HEK293 (cell line): Measurements from ENCODE around the gene NUDT3.

Experiments
- CTCF ChIA-PET: fragments of 350-600 bp; formaldehyde crosslinking; extraction: SDS; loops from one replicate; lab custom pipeline; 2021; ENCODE audit warnings: antibody characterized with exemption; lab: Yijun Ruan, JAX
- POLR2A ChIA-PET: fragments of 300-600 bp; formaldehyde crosslinking; extraction: SDS; loops from one replicate; lab custom pipeline; 2020; ENCODE audit warnings: antibody characterized with exemption, inconsistent platforms; lab: Yijun Ruan, JAX
- H3K27ac ChIP-seq: fragments of 200-500 bp; sonication (Bioruptor generic); 2 replicates; pipeline ENCODE4 v1.5.1; 2014; ENCODE audit warnings: low read depth, low read length, control low read depth, inconsistent platforms; ENCODE audit errors: extremely low read depth
- H3K36me3 ChIP-seq, 2 experiments: fragments of 200-500 bp in 1 of 2; sonication (Bioruptor generic) in 1 of 2; 1 replicate in 1 of 2; 2 replicates in 1 of 2; pipeline ENCODE4 v1.5.1; 2014 to 2017; ENCODE audit warnings: inconsistent platforms in 2 of 2, low read length in 2 of 2; ENCODE audit not compliant: control insufficient read depth in 2 of 2, insufficient read depth in 1 of 2
- H3K4me1 ChIP-seq: fragments of 200-500 bp; sonication (Bioruptor generic); 2 replicates; pipeline ENCODE4 v1.5.1; 2014; ENCODE audit warnings: mild to moderate bottlenecking, low read length, inconsistent platforms; ENCODE audit not compliant: control insufficient read depth, insufficient read depth
- H3K4me3 ChIP-seq: 2 replicates; pipeline ENCODE4 v1.5.1; 2011; ENCODE audit warnings: low read depth, mild to moderate bottlenecking, control low read depth, low read length, moderate library complexity
- H3K9me3 ChIP-seq: fragments of 200-500 bp; sonication (Bioruptor generic); 2 replicates; pipeline ENCODE4 v1.5.1; 2014; ENCODE audit warnings: low read depth, low read length, inconsistent platforms; ENCODE audit not compliant: control insufficient read depth, insufficient read depth
- BCL11A ChIP-seq: fragments of 450-650 bp; formaldehyde crosslinking; IDR thresholded peaks from 2 replicates; pipeline ENCODE4 v1.5.1; 2016; ENCODE audit warnings: low read depth, missing biosample characterization, missing genetic modification characterization
- KLF1 ChIP-seq: fragments of 450-650 bp; formaldehyde crosslinking; IDR thresholded peaks from 2 replicates; pipeline ENCODE4 v1.5.1; 2016; ENCODE audit warnings: missing biosample characterization, missing genetic modification characterization
- KLF10 ChIP-seq: fragments of 450-650 bp; IDR thresholded peaks from 2 replicates; pipeline ENCODE4 v1.5.1; 2018; ENCODE audit warnings: missing biosample characterization, mild to moderate bottlenecking, missing genetic modification characterization
- MYNN ChIP-seq: fragments of 450-650 bp; formaldehyde crosslinking; IDR thresholded peaks from 2 replicates; pipeline ENCODE4 v1.5.1; 2016; ENCODE audit warnings: missing biosample characterization, missing genetic modification characterization, borderline replicate concordance
- TRIM28 ChIP-seq: IDR thresholded peaks from 2 replicates; pipeline ENCODE4 v1.6.1; 2011; ENCODE audit warnings: low read length, control low read depth, borderline replicate concordance
- WT1 ChIP-seq: fragments of 450-650 bp; formaldehyde crosslinking; IDR thresholded peaks from 2 replicates; pipeline ENCODE4 v1.5.1; 2016; ENCODE audit warnings: missing biosample characterization, missing genetic modification characterization
- YY2 ChIP-seq: fragments of 450-650 bp; formaldehyde crosslinking; IDR thresholded peaks from 2 replicates; pipeline ENCODE4 v1.5.1; 2016; ENCODE audit warnings: missing biosample characterization, missing genetic modification characterization
- ZNF10 ChIP-seq: fragments of 450-650 bp; formaldehyde crosslinking; IDR thresholded peaks from 2 replicates; pipeline ENCODE4 v1.5.1; 2017; ENCODE audit warnings: missing biosample characterization, missing genetic modification characterization
- ZNF138 ChIP-seq: fragments of 450-650 bp; formaldehyde crosslinking; IDR thresholded peaks from 2 replicates; pipeline ENCODE4 v1.5.1; 2016; ENCODE audit warnings: missing biosample characterization, missing genetic modification characterization, borderline replicate concordance
- ZNF146 ChIP-seq: fragments of 450-650 bp; formaldehyde crosslinking; IDR thresholded peaks from 2 replicates; pipeline ENCODE4 v1.5.1; 2016; ENCODE audit warnings: missing biosample characterization, missing genetic modification characterization
- ZNF184 ChIP-seq: fragments of 450-650 bp; IDR thresholded peaks from 2 replicates; pipeline ENCODE4 v1.5.1; 2018; ENCODE audit warnings: missing biosample characterization, mild to moderate bottlenecking, missing genetic modification characterization
- ZNF214 ChIP-seq: fragments of 450-650 bp; formaldehyde crosslinking; IDR thresholded peaks from 2 replicates; pipeline ENCODE4 v1.5.1; 2017; ENCODE audit warnings: missing biosample characterization, mild to moderate bottlenecking, missing genetic modification characterization, borderline replicate concordance
- ZNF221 ChIP-seq: fragments of 450-650 bp; formaldehyde crosslinking; IDR thresholded peaks from 2 replicates; pipeline ENCODE4 v1.5.1; 2017; ENCODE audit warnings: missing biosample characterization, missing genetic modification characterization, borderline replicate concordance
- ZNF24 ChIP-seq: fragments of 450-650 bp; formaldehyde crosslinking; IDR thresholded peaks from 2 replicates; pipeline ENCODE4 v1.5.1; 2016; ENCODE audit warnings: missing biosample characterization, missing genetic modification characterization
- ZNF280C ChIP-seq: fragments of 450-650 bp; formaldehyde crosslinking; IDR thresholded peaks from 2 replicates; pipeline ENCODE4 v1.5.1; 2016; ENCODE audit warnings: missing biosample characterization, missing genetic modification characterization
- ZNF530 ChIP-seq: fragments of 450-650 bp; formaldehyde crosslinking; IDR thresholded peaks from 2 replicates; pipeline ENCODE4 v1.5.1; 2016; ENCODE audit warnings: low read depth, missing biosample characterization, missing genetic modification characterization
- ZNF558 ChIP-seq: fragments of 450-650 bp; formaldehyde crosslinking; IDR thresholded peaks from 2 replicates; pipeline ENCODE4 v1.5.1; 2016; ENCODE audit warnings: missing biosample characterization, missing genetic modification characterization
- ZNF585B ChIP-seq: fragments of 450-650 bp; formaldehyde crosslinking; IDR thresholded peaks from 2 replicates; pipeline ENCODE4 v1.5.1; 2016; ENCODE audit warnings: missing biosample characterization, missing genetic modification characterization
- ZNF664 ChIP-seq: fragments of 450-650 bp; formaldehyde crosslinking; IDR thresholded peaks from 2 replicates; pipeline ENCODE4 v1.5.1; 2016; ENCODE audit warnings: missing biosample characterization, missing genetic modification characterization
- ZNF76 ChIP-seq: fragments of 450-650 bp; formaldehyde crosslinking; IDR thresholded peaks from 2 replicates; pipeline ENCODE4; 2016; ENCODE audit warnings: low read depth, missing biosample characterization, missing genetic modification characterization, borderline replicate concordance
- ZNF791 ChIP-seq: fragments of 450-650 bp; formaldehyde crosslinking; IDR thresholded peaks from 2 replicates; pipeline ENCODE4 v1.5.1; 2016; ENCODE audit warnings: missing biosample characterization, missing genetic modification characterization
- ZNF843 ChIP-seq: fragments of 450-650 bp; formaldehyde crosslinking; IDR thresholded peaks from 2 replicates; pipeline ENCODE4 v1.5.1; 2016; ENCODE audit warnings: missing biosample characterization, missing genetic modification characterization
- ZSCAN16 ChIP-seq: fragments of 450-650 bp; formaldehyde crosslinking; IDR thresholded peaks from 2 replicates; pipeline ENCODE4 v1.5.1; 2016; ENCODE audit warnings: missing biosample characterization, missing genetic modification characterization
- TF ChIP-seq, protein P1 (sequence below): fragments of 450-650 bp; formaldehyde crosslinking; IDR thresholded peaks from 2 replicates; pipeline ENCODE4 v1.5.1; 2016; ENCODE audit warnings: missing biosample characterization, missing genetic modification characterization
- TF ChIP-seq, protein P2 (sequence below): fragments of 450-650 bp; formaldehyde crosslinking; IDR thresholded peaks from 2 replicates; pipeline ENCODE4 v1.5.1; 2017; ENCODE audit warnings: missing biosample characterization, missing genetic modification characterization

NUDT3 gene

GRCh38 chr6:34438705-34439104, 46.2 kb upstream of the NUDT3 start:
- Histone ChIP-seq H3K27ac (no peak overlapping the region), H3K4me1 (no peaks in the 10 kb centered on the region), H3K4me3 (no peak overlapping the region), H3K9me3 (no peaks in the 10 kb centered on the region), H3K36me3 (no peaks in the 10 kb centered on the region)
- no peak for TF ChIP-seq ZNF843 (tag by site-specific recombination)
- no peak for TF ChIP-seq YY2 (tag by site-specific recombination)
- TF ChIP-seq ZSCAN16 (tag by site-specific recombination), result no peak
- TF ChIP-seq WT1, result no peak
- no peak for TF ChIP-seq TRIM28
- no peak for TF ChIP-seq KLF10 (tag by site-specific recombination)
- TF ChIP-seq ZNF184 (tag by site-specific recombination), result no peak
- no peak for TF ChIP-seq ZNF664 (tag by site-specific recombination)
- no peak for TF ChIP-seq ZNF530 (tag by site-specific recombination)
- no peak for TF ChIP-seq ZNF24 (tag by site-specific recombination)
- no peak for TF ChIP-seq KLF1 (tag by site-specific recombination)
- TF ChIP-seq ZNF585B (tag by site-specific recombination), result no peak
- TF ChIP-seq ZNF558 (tag by site-specific recombination), result no peak
- ChIA-PET CTCF (interaction anchor here (0.5 to 1.1 kb wide), 3 partner anchors 87 to 644 kb away, joined by 3 to 4 read pairs (median 3); no protein-coding TSS in a partner anchor), POLR2A (interaction anchor here (0.6 kb wide), 1 partner anchor 23 kb away, joined by 3 read pairs; no protein-coding TSS in a partner anchor)

GRCh38 chr6:34437644-34437970, 45.1 kb upstream of the NUDT3 start:
- Histone ChIP-seq H3K4me1 (no peaks in the 10 kb centered on the region), H3K27ac (no peak overlapping the region), H3K4me3 (no peak overlapping the region), H3K9me3 (no peaks in the 10 kb centered on the region), H3K36me3 (no peaks in the 10 kb centered on the region)
- TF ChIP-seq, protein P1, sequence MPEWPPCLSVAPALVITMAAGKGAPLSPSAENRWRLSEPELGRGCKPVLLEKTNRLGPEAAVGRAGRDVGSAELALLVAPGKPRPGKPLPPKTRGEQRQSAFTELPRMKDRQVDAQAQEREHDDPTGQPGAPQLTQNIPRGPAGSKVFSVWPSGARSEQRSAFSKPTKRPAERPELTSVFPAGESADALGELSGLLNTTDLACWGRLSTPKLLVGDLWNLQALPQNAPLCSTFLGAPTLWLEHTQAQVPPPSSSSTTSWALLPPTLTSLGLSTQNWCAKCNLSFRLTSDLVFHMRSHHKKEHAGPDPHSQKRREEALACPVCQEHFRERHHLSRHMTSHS, result no peak
- no peak for TF ChIP-seq ZNF221 (tag by site-specific recombination)
- TF ChIP-seq ZNF138 (tag by site-specific recombination), result no peak
- TF ChIP-seq ZNF214 (tag by site-specific recombination), result no peak
- TF ChIP-seq BCL11A (tag by site-specific recombination), result no peak
- TF ChIP-seq ZNF664 (tag by site-specific recombination), result no peak
- TF ChIP-seq MYNN (tag by site-specific recombination), result no peak
- TF ChIP-seq, protein P2, sequence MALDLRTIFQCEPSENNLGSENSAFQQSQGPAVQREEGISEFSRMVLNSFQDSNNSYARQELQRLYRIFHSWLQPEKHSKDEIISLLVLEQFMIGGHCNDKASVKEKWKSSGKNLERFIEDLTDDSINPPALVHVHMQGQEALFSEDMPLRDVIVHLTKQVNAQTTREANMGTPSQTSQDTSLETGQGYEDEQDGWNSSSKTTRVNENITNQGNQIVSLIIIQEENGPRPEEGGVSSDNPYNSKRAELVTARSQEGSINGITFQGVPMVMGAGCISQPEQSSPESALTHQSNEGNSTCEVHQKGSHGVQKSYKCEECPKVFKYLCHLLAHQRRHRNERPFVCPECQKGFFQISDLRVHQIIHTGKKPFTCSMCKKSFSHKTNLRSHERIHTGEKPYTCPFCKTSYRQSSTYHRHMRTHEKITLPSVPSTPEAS, result no peak
- TF ChIP-seq ZNF280C (tag by site-specific recombination), result no peak
- no peak for TF ChIP-seq ZNF184 (tag by site-specific recombination)
- no peak for TF ChIP-seq ZNF791
- no peak for TF ChIP-seq ZNF10 (tag by site-specific recombination)
- TF ChIP-seq ZNF146 (tag by site-specific recombination), result no peak
- TF ChIP-seq ZNF76 (tag by site-specific recombination), result no peak
- POLR2A ChIA-PET, result interaction anchor here (2.2 kb wide), 1 partner anchor 12 kb away, joined by 11 read pairs; the partner anchor contains the start of gene RPS10
- CTCF ChIA-PET, result interaction anchor here (0.7 to 1.1 kb wide), 3 partner anchors 22 to 1570 kb away, joined by 3 read pairs; no protein-coding TSS in a partner anchor
